Caco-2 (cell line): ENCODE measurements around the gene CASTOR1. TPM values are rescaled to one million over a fixed set of nuclear protein-coding genes. Genes with fewer than 3 reads are reported as not detected.

Experiments used
- BruUV-seq: library from RNA; stranded (reverse); fragments of 400-500 nt; replicated peaks from 2 replicates; lab custom pipeline; 2021; lab: Mats Ljungman, UMichigan
- CTCF ChIA-PET: fragments of 300-600 bp; sonication (Branson Sonifier 250); formaldehyde crosslinking; loops from one replicate; lab custom pipeline; 2022; ENCODE audit warnings: antibody characterized with exemption; lab: Charles Lee
- POLR2A ChIA-PET: fragments of 300-600 bp; sonication (Branson Sonifier 250); formaldehyde crosslinking; loops from one replicate; lab custom pipeline; 2022; ENCODE audit warnings: antibody characterized with exemption; lab: Charles Lee
- DNase-seq, 2 experiments: peaks; one replicate each; pipeline versions ENCODE4 v3.0.0 to v3.0.0-alpha.2; 2020 to 2022
- H3K27me3 ChIP-seq: replicated peaks from 2 replicates; pipeline ENCODE4 v1.6.0; 2011; ENCODE audit warnings: low read length; ENCODE audit not compliant: control insufficient read depth, insufficient read depth
- H3K36me3 ChIP-seq: 2 replicates; pipeline ENCODE4 v1.5.1; 2011; ENCODE audit warnings: low read length; ENCODE audit not compliant: control insufficient read depth, insufficient read depth
- H3K4me1 ChIP-seq: fragments of 250-450 bp; sonication (Bioruptor Pico); 2 replicates; pipeline ENCODE4 v1.5.1; 2020; ENCODE audit warnings: mild to moderate bottlenecking
- H3K4me3 ChIP-seq: 2 replicates; pipeline ENCODE4 v1.5.1; 2011; ENCODE audit warnings: low read depth, mild to moderate bottlenecking, control low read depth, low read length
- H3K9me3 ChIP-seq: fragments of 250-450 bp; sonication (Bioruptor Pico); 2 replicates; pipeline ENCODE4 v1.5.1; 2020; ENCODE audit warnings: mild to moderate bottlenecking, moderate library complexity
- H3K27ac Mint-ChIP-seq: one replicate; pipeline ENCODE4 v1.8.0; 2022; ENCODE audit warnings: mixed read lengths; ENCODE audit not compliant: unreplicated experiment
- H3K27me3 Mint-ChIP-seq: one replicate; pipeline ENCODE4 v1.8.0; 2022; ENCODE audit warnings: mixed read lengths; ENCODE audit not compliant: insufficient read depth, unreplicated experiment
- H3K36me3 Mint-ChIP-seq: one replicate; pipeline ENCODE4 v1.8.0; 2022; ENCODE audit warnings: mild to moderate bottlenecking, mixed read lengths; ENCODE audit not compliant: insufficient read depth, unreplicated experiment
- H3K4me1 Mint-ChIP-seq: one replicate; pipeline ENCODE4 v1.8.0; 2022; ENCODE audit warnings: low read depth, mixed read lengths; ENCODE audit not compliant: unreplicated experiment
- H3K4me3 Mint-ChIP-seq: one replicate; pipeline ENCODE4 v1.8.0; 2022; ENCODE audit warnings: mild to moderate bottlenecking, moderate library complexity, mixed read lengths; ENCODE audit not compliant: unreplicated experiment
- H3K9me3 Mint-ChIP-seq: one replicate; pipeline ENCODE4 v1.8.0; 2022; ENCODE audit warnings: mixed read lengths; ENCODE audit not compliant: unreplicated experiment
- intact Hi-C: fragments of 100-400 bp; cut with micrococcal nuclease; formaldehyde crosslinking; loops from one replicate; pipeline ENCODE4 v1.10.0; 2022; ENCODE audit not compliant: unreplicated experiment
- total RNA-seq: library from RNA; stranded (reverse); gene quantifications from 2 replicates; pipeline ENCODE4 v1.2.3, GENCODE V29; 2022
- TF ChIP-seq, protein P1 (sequence below), 2 experiments: fragments of 200-600 bp in 1 of 2; IDR thresholded peaks; 1 replicate in 1 of 2; 2 replicates in 1 of 2; pipeline versions ENCODE4 v1.5.1 to v1.8.0; 2011 to 2022; ENCODE audit warnings: antibody characterized with exemption in 1 of 2, control low read depth in 1 of 2, inconsistent platforms in 1 of 2, low read depth in 1 of 2, low read length in 1 of 2, mild to moderate bottlenecking in 1 of 2, moderate library complexity in 1 of 2; ENCODE audit not compliant: insufficient read depth in 1 of 2, severe bottlenecking in 1 of 2, unreplicated experiment in 1 of 2

The CASTOR1 gene
- total RNA-seq, 1 experiment from 2014 or later = 6.3 TPM

DNA sequence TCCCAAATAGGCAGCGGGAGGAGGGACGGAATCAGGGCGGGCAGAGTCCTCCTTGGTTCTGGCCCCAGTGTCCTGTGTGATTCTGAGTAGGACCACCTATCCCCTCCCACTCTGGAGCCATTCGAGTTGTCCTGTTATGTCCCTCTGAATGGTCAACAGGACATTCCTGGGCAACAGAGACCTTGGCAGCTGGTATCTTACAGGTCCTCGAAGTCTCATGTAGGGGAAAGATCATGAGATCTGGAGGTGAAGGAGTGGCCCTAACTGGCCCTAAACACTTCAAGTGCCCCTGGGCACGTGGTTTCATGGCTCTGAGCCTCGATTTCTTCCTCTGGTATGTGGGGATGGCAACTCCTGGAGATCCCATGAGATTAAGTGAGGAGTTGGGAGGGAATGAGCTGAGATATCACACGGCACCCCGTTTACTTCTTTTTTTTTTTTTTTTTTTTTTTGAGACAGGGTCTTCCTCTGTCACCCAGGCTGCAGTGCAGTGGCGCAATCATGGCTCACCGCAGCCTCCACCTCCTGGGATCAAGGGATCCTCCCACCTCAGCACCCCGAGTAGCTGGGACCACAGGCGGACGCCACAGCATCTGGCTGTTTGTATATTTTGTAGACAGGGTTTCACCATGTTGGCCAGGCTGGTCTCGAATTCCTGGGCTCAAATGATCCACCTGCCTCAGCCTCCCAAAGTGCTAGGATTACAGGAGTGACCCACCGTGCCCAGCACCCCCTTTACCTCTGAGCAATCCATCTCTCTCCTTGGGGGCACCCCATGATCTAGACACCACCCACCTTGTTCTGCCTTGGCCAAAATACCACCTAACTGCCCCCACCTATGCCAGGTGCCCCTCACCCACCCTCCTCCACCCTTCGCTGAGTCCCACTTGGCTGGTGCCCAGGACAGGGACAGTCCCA is 49.6 kb downstream of the CASTOR1 start:
- no TSS peak for BruUV-seq
- H3K9me3 Mint-ChIP-seq = no peaks in the 10 kb centered on the region
- no peak for DNase-seq
- peaks cover 26% of the 10 kb centered on the region for H3K4me1 Mint-ChIP-seq
- intact Hi-C loops = no loop called here
- no peaks in the 10 kb centered on the region for H3K27me3 Mint-ChIP-seq
- H3K27me3 ChIP-seq = no peaks in the 10 kb centered on the region
- H3K4me1 ChIP-seq = peaks cover 49% of the 10 kb centered on the region
- H3K4me3 Mint-ChIP-seq = no peak overlapping the region
- peak overlapping the region; percentile 68 for H3K27ac Mint-ChIP-seq
- ChIA-PET POLR2A (interaction anchor here (0.7 kb wide), 1 partner anchor 30 kb away, joined by 9 read pairs; no protein-coding TSS in a partner anchor), CTCF (no interaction called here)
- H3K9me3 ChIP-seq = no peaks in the 10 kb centered on the region
- H3K36me3 Mint-ChIP-seq = peaks cover 16% of the 10 kb centered on the region
- H3K4me3 ChIP-seq = no peak overlapping the region
- H3K36me3 ChIP-seq = no peaks in the 10 kb centered on the region; the same call in 1 of the 2 replicates
- TF ChIP-seq, protein P1, sequence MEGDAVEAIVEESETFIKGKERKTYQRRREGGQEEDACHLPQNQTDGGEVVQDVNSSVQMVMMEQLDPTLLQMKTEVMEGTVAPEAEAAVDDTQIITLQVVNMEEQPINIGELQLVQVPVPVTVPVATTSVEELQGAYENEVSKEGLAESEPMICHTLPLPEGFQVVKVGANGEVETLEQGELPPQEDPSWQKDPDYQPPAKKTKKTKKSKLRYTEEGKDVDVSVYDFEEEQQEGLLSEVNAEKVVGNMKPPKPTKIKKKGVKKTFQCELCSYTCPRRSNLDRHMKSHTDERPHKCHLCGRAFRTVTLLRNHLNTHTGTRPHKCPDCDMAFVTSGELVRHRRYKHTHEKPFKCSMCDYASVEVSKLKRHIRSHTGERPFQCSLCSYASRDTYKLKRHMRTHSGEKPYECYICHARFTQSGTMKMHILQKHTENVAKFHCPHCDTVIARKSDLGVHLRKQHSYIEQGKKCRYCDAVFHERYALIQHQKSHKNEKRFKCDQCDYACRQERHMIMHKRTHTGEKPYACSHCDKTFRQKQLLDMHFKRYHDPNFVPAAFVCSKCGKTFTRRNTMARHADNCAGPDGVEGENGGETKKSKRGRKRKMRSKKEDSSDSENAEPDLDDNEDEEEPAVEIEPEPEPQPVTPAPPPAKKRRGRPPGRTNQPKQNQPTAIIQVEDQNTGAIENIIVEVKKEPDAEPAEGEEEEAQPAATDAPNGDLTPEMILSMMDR (IDR thresholded peaks at IDR 0.05; ENCODE audit: insufficient read depth in 1 of 2, low read depth in 1 of 2, low read length in 1 of 2, severe bottlenecking in 1 of 2, unreplicated experiment in 1 of 2) = no peak

DNA sequence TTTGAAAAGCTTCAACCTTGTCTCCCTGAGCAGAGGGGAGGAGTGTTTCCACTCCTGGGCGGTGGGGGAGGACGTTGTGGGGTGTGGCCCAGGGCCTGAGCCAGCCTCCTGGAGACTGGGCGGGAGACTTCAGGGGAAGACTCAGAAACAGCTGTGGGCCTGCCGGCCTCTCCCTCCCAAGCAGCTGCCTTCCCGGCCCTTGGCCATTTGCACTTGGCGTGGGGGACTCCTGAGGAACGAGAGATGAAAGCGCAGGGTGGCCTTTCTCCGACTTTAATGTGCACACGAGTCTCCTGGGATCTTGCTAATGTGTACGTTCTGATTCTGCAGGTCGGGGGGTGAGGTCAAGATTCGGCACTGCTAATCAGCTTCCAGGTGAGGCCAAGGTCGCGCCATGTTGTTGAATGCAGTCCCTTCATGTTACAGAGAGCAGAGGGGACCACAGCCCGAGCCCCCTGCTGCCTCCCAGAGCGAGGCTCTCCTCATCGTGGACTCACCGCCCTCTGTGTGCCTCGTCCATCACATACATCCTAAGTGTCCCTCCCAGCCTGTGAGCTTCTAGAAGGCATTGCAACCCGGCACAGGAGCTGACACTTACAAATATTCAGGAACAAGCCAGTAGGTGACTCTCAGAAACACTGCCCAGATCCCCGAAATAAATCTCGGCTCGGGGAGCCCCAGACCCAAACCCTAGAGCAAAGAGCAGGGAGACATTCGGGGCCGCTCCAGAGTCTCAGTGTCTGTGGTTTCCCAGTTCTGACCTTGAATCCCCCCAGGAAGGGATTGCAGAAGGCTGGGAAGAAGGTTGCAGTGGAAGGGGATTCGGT is 50.4 kb downstream of the CASTOR1 start:
- peaks cover 52% of the 10 kb centered on the region for H3K4me1 ChIP-seq
- peak; percentile 54 to 70 for DNase-seq
- intact Hi-C loops = no loop called here
- Mint-ChIP-seq H3K36me3 (peaks cover 16% of the 10 kb centered on the region), H3K4me1 (peaks cover 30% of the 10 kb centered on the region), H3K9me3 (no peaks in the 10 kb centered on the region), H3K27ac (peak overlapping the region; percentile 68), H3K4me3 (peak overlapping the region; percentile 16), H3K27me3 (no peaks in the 10 kb centered on the region)
- ChIA-PET POLR2A (interaction anchor here (1.0 kb wide), 1 partner anchor 30 kb away, joined by 3 read pairs; no protein-coding TSS in a partner anchor), CTCF (interaction anchor here (0.7 to 1.7 kb wide), 2 partner anchors 49 to 472 kb away, joined by 3 to 4 read pairs; partner anchors contain the start of genes UQCR10 and ZMAT5)
- H3K9me3 ChIP-seq = no peaks in the 10 kb centered on the region
- no peaks in the 10 kb centered on the region for H3K27me3 ChIP-seq
- no peak overlapping the region for H3K4me3 ChIP-seq
- BruUV-seq = TSS peak; percentile 13
- TF ChIP-seq, protein P1 (IDR thresholded peaks at IDR 0.05; ENCODE audit: insufficient read depth in 1 of 2, low read depth in 1 of 2, low read length in 1 of 2, severe bottlenecking in 1 of 2, unreplicated experiment in 1 of 2) = no peak
- H3K36me3 ChIP-seq = no peaks in the 10 kb centered on the region; the same call in 1 of the 2 replicates

DNA sequence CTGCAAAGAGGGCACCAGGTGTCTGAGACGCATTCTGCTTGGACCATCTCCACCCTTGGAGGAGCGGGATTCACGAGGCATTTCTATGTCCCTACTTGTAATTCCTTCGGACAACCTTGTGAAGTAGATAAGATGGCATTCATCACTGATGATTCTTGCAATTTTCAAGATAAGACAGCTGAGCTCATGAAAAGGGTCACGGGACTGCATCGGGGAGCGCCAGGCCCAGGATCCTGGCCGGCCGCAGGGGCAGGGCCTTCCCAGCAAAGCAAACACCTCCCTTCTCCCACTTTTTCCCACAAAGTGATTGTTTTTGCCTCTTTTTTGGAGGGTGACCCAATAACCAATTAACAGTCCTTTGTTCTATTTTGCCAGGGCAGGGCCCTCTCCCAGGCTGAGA is 51.2 kb downstream of the CASTOR1 start:
- Mint-ChIP-seq H3K4me1 (peaks cover 30% of the 10 kb centered on the region), H3K9me3 (no peaks in the 10 kb centered on the region), H3K27ac (peak overlapping the region; percentile 68), H3K36me3 (peaks cover 15% of the 10 kb centered on the region), H3K4me3 (peak overlapping the region; percentile 16), H3K27me3 (no peaks in the 10 kb centered on the region)
- ChIA-PET POLR2A (interaction anchor here (1.0 kb wide), 1 partner anchor 29 kb away, joined by 3 read pairs; no protein-coding TSS in a partner anchor), CTCF (interaction anchor here (0.7 to 1.7 kb wide), 2 partner anchors 50 to 471 kb away, joined by 3 to 4 read pairs; partner anchors contain the start of genes UQCR10 and ZMAT5)
- TF ChIP-seq, protein P1 (IDR thresholded peaks at IDR 0.05; ENCODE audit: insufficient read depth in 1 of 2, low read depth in 1 of 2, low read length in 1 of 2, severe bottlenecking in 1 of 2, unreplicated experiment in 1 of 2) = no peak
- H3K9me3 ChIP-seq = no peaks in the 10 kb centered on the region
- intact Hi-C loops = no loop called here
- no peaks in the 10 kb centered on the region for H3K36me3 ChIP-seq
- H3K4me1 ChIP-seq = peaks cover 52% of the 10 kb centered on the region
- no TSS peak for BruUV-seq
- H3K4me3 ChIP-seq = no peak overlapping the region
- DNase-seq = peak in 1 of 2 experiments; percentile 39
- H3K27me3 ChIP-seq = no peaks in the 10 kb centered on the region
